Activated CD4-positive, alpha-beta T cell treated with anti-CD3 and anti-CD28 coated beads for 48 hours (primary cell): ENCODE data around the gene HSPG2.
"Not testable (repeated sequence)": the region's sequence is repeated elsewhere in the genome, so short reads cannot be mapped to it uniquely, and the experiment has no call there.

Experiments
- DNase-seq: peaks from one replicate; pipeline ENCODE4 v3.0.0-alpha.2; 2020

Gene HSPG2

GRCh38 chr1:21955501-21956281 is 18.6 kb upstream of the HSPG2 start:
- DNase-seq = no peak

GRCh38 chr1:21955058-21955457 is 17.9 kb upstream of the HSPG2 start:
- no peak for DNase-seq

- no peak for DNase-seq
Observed at GRCh38 chr1:21952786-21953520, 15.8 kb upstream of the HSPG2 start.

GRCh38 chr1:21951226-21951870 is 14.2 kb upstream of the HSPG2 start:
- DNase-seq = no peak

GRCh38 chr1:21950734-21951133 is 13.6 kb upstream of the HSPG2 start:
- no peak for DNase-seq

- DNase-seq = no peak
Observed at GRCh38 chr1:21946836-21947587, 9.9 kb upstream of the HSPG2 start.

GRCh38 chr1:21944733-21945073 is 7.6 kb upstream of the HSPG2 start:
- DNase-seq = no peak

- not testable (repeated sequence) for DNase-seq
Observed at GRCh38 chr1:21942959-21943640, 6.0 kb upstream of the HSPG2 start.

GRCh38 chr1:21942464-21942863 is 5.4 kb upstream of the HSPG2 start:
- no peak for DNase-seq

GRCh38 chr1:21941370-21941769 is 4.3 kb upstream of the HSPG2 start:
- no peak for DNase-seq

GRCh38 chr1:21940492-21940891 is 3.4 kb upstream of the HSPG2 start:
- no peak for DNase-seq

- no peak for DNase-seq
Observed at GRCh38 chr1:21939650-21940374, 2.7 kb upstream of the HSPG2 start.

- DNase-seq = no peak
Observed at GRCh38 chr1:21938732-21939538, 1.8 kb upstream of the HSPG2 start.

GRCh38 chr1:21937372-21938121 is 437 bp upstream of the HSPG2 start:
- peak; percentile 65 for DNase-seq

GRCh38 chr1:21936366-21937031 is 611 bp downstream of the HSPG2 start:
- peak; percentile 31 for DNase-seq

GRCh38 chr1:21935891-21936365 is 1.2 kb downstream of the HSPG2 start:
- no peak for DNase-seq

- no peak for DNase-seq
Observed at GRCh38 chr1:21935393-21935804, 1.7 kb downstream of the HSPG2 start.

GRCh38 chr1:21933397-21934248 is 3.5 kb downstream of the HSPG2 start:
- no peak for DNase-seq

GRCh38 chr1:21932127-21932526 is 5.0 kb downstream of the HSPG2 start:
- DNase-seq = no peak
